Adrenal gland (tissue), 12 donors: ENCODE measurements around the gene TTC27. TPM values are rescaled to one million over a fixed set of nuclear protein-coding genes. Genes with fewer than 3 reads are reported as not detected.

ENCODE experiments used
- DNase-seq, 7 donors: peaks; one replicate each; pipeline ENCODE4 v3.0.0-alpha.2; 2019 to 2020
- H3K27ac ChIP-seq, 5 donors: fragments of 200-600 bp; sonication (generic) in 4 of 5; 1 replicate in 3 of 5; 2 replicates in 2 of 5; pipeline versions ENCODE4 v1.5.1 to v1.8.0; 2016 to 2020; ENCODE audit warnings: mild to moderate bottlenecking in 1 of 5
- H3K27me3 ChIP-seq: fragments of 200-600 bp; 2 replicates; pipeline ENCODE4 v1.8.0; 2021
- H3K36me3 ChIP-seq, 2 donors: fragments of 200-600 bp; replicated peaks in 1 of 2; 1 replicate in 1 of 2; 2 replicates in 1 of 2; pipeline versions ENCODE4 v1.5.1 to v1.8.0; 2018 to 2022
- H3K4me1 ChIP-seq, 2 donors: fragments of 200-600 bp; replicated peaks in 1 of 2; 1 replicate in 1 of 2; 2 replicates in 1 of 2; pipeline versions ENCODE4 v1.5.1 to v1.8.0; 2018 to 2021
- H3K4me3 ChIP-seq, 4 donors: fragments of 200-600 bp; sonication (generic) in 3 of 4; one replicate each; pipeline ENCODE4 v1.5.1; 2016 to 2018
- H3K9me3 ChIP-seq, 3 donors: fragments of 200-600 bp; sonication (generic) in 1 of 3; replicated peaks in 1 of 3; 1 replicate in 2 of 3; 2 replicates in 1 of 3; pipeline versions ENCODE4 v1.5.1 to v1.8.0; 2016 to 2021
- POLR2A ChIP-seq, 2 donors: fragments of 450-650 bp; IDR thresholded peaks; one replicate each; pipeline ENCODE4 v1.6.1; 2017; ENCODE audit warnings: antibody characterized with exemption in 2 of 2, mild to moderate bottlenecking in 2 of 2, moderate library complexity in 1 of 2
- WGBS, 4 donors: extraction: QIAGEN DNeasy Blood & Tissue Kit in 2 of 4; methylation state at CpG; one replicate each; pipeline versions ENCODE4 v1.1.5 to v1.1.7; 2013 to 2017; 5-methylcytosine and 5-hydroxymethylcytosine counted together
- intact Hi-C, 2 donors: fragments of 100-400 bp; cut with DNase I; formaldehyde crosslinking; loops; one replicate each; pipeline versions ENCODE4 v1.14.1 to v1.15.0; 2022 to 2023
- polyA plus RNA-seq, 3 donors: library from polyadenylated mRNA; stranded (reverse); fragments of 200-250 nt in 2 of 3; fragments of 350-450 nt in 1 of 3; fragmentation: Illumina TruSeq in 1 of 3; extraction: RNeasy Lipid Tissue Mini Kit (QIAGEN cat#74804) in 1 of 3; gene quantifications; one replicate each; pipeline ENCODE4 v1.2.3, GENCODE V29; 2013 to 2014
- total RNA-seq, 9 donors: library from RNA; depleted of rRNA in 4 of 9; stranded (reverse); fragments of >200 nt in 4 of 9; fragments of 120-200 nt in 1 of 9; fragmentation: NEBNext Ultra II Directional in 1 of 9; extraction: Animal tissue kit (Norgen Biotek cat#: 25700) in 1 of 9; gene quantifications; one replicate each; pipeline versions ENCODE4 v1.1.0 to v1.2.4, GENCODE V29; 2013 to 2023
- TF ChIP-seq, protein P1 (sequence below), 6 experiments: fragments of 450-650 bp in 4 of 6; fragments of 200-600 bp in 2 of 6; sonication (generic) in 1 of 6; IDR thresholded peaks; 1 replicate in 5 of 6; 2 replicates in 1 of 6; pipeline versions ENCODE4 v1.5.1 to v1.8.0; 2016 to 2021; ENCODE audit warnings: antibody characterized with exemption in 6 of 6, mild to moderate bottlenecking in 2 of 6, moderate library complexity in 1 of 6
- donor health status: healthy with polysubstance abuse.
- donor health status: Bipolar disorder and iron deficiency.
- donor health status: DM: yes; HTN: yes; CAD: no.
- donor health status: DM: no; HTN: no; CAD: no.
- donor health status: DM: no; HTN: no; CAD: no.
- donor health status: DM: yes; HTN: yes; CAD: no.

TTC27 gene
- total and polyA plus RNA-seq, 12 donors, result 5.7 to 31.1 (median 19.8) TPM

DNA sequence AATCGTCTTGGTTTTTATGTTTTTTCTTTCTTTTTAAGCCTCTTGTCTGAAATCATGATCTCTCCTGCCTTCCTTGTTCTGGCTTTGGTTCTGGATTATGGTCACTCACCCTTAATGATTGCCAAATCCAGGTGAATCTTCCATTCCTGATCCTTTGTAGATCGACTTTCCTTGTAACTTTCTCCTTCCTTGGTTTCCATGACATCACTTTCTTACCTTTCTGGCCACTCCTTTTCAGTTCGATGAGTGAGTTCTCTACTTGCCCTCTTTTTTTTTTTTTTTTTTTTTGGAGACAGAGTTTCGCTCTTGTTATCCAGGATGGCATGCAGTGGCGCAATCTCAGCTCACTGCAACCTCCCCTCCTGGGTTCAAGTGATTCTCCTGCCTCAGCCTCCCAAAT, 179.8 kb downstream of the TTC27 start:
- Histone ChIP-seq H3K4me3 (no peak overlapping the region), H3K4me1 (no peaks in the 10 kb centered on the region), H3K36me3 (no peaks in the 10 kb centered on the region), H3K9me3 (no peaks in the 10 kb centered on the region), H3K27me3 (no peaks in the 10 kb centered on the region), H3K27ac (no peak overlapping the region)
- TF ChIP-seq POLR2A (IDR thresholded peaks at IDR 0.05), result no peak
- 89 to 96% (median 94%) methylated on average over 5 of the region's 5 CpGs for WGBS, 4 donors
- DNase-seq, result no peak
- intact Hi-C loops, result no loop called here

GRCh38 chr2:32810909-32811495, 183.2 kb downstream of the TTC27 start:
- H3K27ac ChIP-seq, result no peak overlapping the region
- no peaks in the 10 kb centered on the region for H3K4me1 ChIP-seq
- TF ChIP-seq POLR2A (IDR thresholded peaks at IDR 0.05), result no peak
- TF ChIP-seq, protein P1, sequence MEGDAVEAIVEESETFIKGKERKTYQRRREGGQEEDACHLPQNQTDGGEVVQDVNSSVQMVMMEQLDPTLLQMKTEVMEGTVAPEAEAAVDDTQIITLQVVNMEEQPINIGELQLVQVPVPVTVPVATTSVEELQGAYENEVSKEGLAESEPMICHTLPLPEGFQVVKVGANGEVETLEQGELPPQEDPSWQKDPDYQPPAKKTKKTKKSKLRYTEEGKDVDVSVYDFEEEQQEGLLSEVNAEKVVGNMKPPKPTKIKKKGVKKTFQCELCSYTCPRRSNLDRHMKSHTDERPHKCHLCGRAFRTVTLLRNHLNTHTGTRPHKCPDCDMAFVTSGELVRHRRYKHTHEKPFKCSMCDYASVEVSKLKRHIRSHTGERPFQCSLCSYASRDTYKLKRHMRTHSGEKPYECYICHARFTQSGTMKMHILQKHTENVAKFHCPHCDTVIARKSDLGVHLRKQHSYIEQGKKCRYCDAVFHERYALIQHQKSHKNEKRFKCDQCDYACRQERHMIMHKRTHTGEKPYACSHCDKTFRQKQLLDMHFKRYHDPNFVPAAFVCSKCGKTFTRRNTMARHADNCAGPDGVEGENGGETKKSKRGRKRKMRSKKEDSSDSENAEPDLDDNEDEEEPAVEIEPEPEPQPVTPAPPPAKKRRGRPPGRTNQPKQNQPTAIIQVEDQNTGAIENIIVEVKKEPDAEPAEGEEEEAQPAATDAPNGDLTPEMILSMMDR (IDR thresholded peaks at IDR 0.05), result no peak
- H3K9me3 ChIP-seq, result no peaks in the 10 kb centered on the region
- no peaks in the 10 kb centered on the region for H3K27me3 ChIP-seq
- no peak overlapping the region for H3K4me3 ChIP-seq
- DNase-seq, result no peak
- H3K36me3 ChIP-seq, result no peaks in the 10 kb centered on the region
- intact Hi-C loops, result no loop called here
- WGBS, 4 donors, result 38 to 63% (median 57%) methylated on average over 4 of the region's 4 CpGs

DNA sequence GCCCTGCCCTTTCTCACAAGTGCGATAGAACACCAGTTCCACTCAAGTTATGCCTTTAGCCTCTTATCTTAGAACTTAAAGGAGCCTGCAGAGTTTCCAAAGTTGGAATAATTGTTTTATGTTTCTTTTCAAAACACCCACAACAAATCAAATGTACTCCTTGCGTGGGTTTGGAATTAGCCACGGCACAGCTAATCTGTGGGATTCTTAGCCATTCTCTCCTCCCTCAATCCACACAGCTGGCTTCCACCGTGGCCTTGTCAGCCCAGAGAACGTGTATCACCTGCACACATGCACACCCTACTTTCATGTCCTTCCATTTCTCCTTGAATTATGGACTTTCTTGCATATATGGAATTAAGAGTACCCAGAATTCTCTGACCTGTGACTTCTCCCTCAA, 183.8 kb downstream of the TTC27 start:
- H3K27me3 ChIP-seq, result no peaks in the 10 kb centered on the region
- intact Hi-C loops, result no loop called here
- TF ChIP-seq, protein P1 (IDR thresholded peaks at IDR 0.05), result no peak
- no peak for TF ChIP-seq POLR2A (IDR thresholded peaks at IDR 0.05)
- H3K4me3 ChIP-seq, result no peak overlapping the region
- H3K36me3 ChIP-seq, result no peaks in the 10 kb centered on the region
- no peaks in the 10 kb centered on the region for H3K4me1 ChIP-seq
- DNase-seq, result no peak
- 91 to 96% (median 92%) methylated on average over 5 of the region's 5 CpGs for WGBS, 4 donors
- no peaks in the 10 kb centered on the region for H3K9me3 ChIP-seq
- H3K27ac ChIP-seq, result no peak overlapping the region

DNA sequence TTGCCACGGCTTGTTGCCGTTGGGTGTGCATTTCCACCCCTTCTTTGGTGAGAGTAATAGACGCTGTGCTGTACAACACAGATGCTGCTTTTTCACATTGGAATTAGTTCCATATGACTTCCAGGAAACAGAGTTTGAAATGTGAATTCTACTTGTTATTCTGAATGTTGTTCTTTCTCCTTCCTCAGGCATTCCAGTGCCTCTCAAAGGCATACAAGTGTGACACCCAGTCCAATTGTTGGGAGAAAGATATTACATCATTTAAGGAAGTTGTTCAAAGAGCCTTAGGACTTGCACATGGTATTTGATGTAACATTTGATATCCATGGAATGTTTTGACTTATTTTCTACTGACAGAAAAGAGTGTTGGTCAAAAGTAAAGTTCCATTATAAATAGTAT, 184.5 kb downstream of the TTC27 start:
- DNase-seq, result no peak
- Histone ChIP-seq H3K4me1 (no peaks in the 10 kb centered on the region), H3K36me3 (no peaks in the 10 kb centered on the region), H3K27me3 (no peaks in the 10 kb centered on the region), H3K4me3 (no peak overlapping the region), H3K27ac (no peak overlapping the region), H3K9me3 (no peaks in the 10 kb centered on the region)
- TF ChIP-seq, protein P1 (IDR thresholded peaks at IDR 0.05), result no peak
- no peak for TF ChIP-seq POLR2A (IDR thresholded peaks at IDR 0.05)
- 91 to 98% (median 97%) methylated on average over 3 of the region's 3 CpGs for WGBS, 4 donors
- intact Hi-C loops, result no loop called here

- intact Hi-C loops, result no loop called here
- 89 to 97% (median 96%) methylated on average over 3 of the region's 3 CpGs for WGBS, 4 donors
Measured at GRCh38 chr2:32820088-32820487, 192.2 kb downstream of the TTC27 start.

More at GRCh38 chr2:32820088-32820487, 192.2 kb downstream of the TTC27 start:
- TF ChIP-seq, protein P1 (IDR thresholded peaks at IDR 0.05), result no peak
- no peak for TF ChIP-seq POLR2A (IDR thresholded peaks at IDR 0.05)
- H3K27me3 ChIP-seq, result no peaks in the 10 kb centered on the region
- no peaks in the 10 kb centered on the region for H3K36me3 ChIP-seq
- H3K4me1 ChIP-seq, result peaks cover 0 to 12% of the 10 kb centered on the region in 2 donors
- H3K9me3 ChIP-seq, result no peaks in the 10 kb centered on the region
- H3K4me3 ChIP-seq, result no peak overlapping the region
- no peak overlapping the region for H3K27ac ChIP-seq
- no peak for DNase-seq
